GM12872 (cell line): ENCODE measurements around the gene DUSP10.

Experiments
- CTCF ChIP-seq: IDR thresholded peaks from 3 replicates; pipeline ENCODE4 v1.5.1; 2011; ENCODE audit warnings: low read depth, mild to moderate bottlenecking, low read length, moderate library complexity; ENCODE audit not compliant: insufficient read depth

Gene DUSP10

GRCh38 chr1:221708076-221708571, 33.8 kb downstream of the DUSP10 start:
- no peak for TF ChIP-seq CTCF

GRCh38 chr1:221706876-221707582, 34.9 kb downstream of the DUSP10 start:
- no peak for TF ChIP-seq CTCF

GRCh38 chr1:221706191-221706590, 35.7 kb downstream of the DUSP10 start:
- no peak for TF ChIP-seq CTCF

- TF ChIP-seq CTCF, result no peak
These were observed 37.6 kb downstream of the DUSP10 start for GRCh38 chr1:221704306-221704705.

- TF ChIP-seq CTCF, result no peak
These were observed 40.2 kb downstream of the DUSP10 start for GRCh38 chr1:221701570-221702186.

- no peak for TF ChIP-seq CTCF
These were observed 40.9 kb downstream of the DUSP10 start for GRCh38 chr1:221700948-221701347.

GRCh38 chr1:221700536-221700935, 41.4 kb downstream of the DUSP10 start:
- no peak for TF ChIP-seq CTCF
